OCI-LY3 (cell line): ENCODE results near the gene MRRF.

Experiments
- H2AFZ ChIP-seq: fragments of 200-600, 300-600 bp; shearing (Covaris generic); 2 replicates; pipeline ENCODE4 v1.6.0; 2014; ENCODE audit warnings: antibody characterized with exemption, low read depth, low read length
- H3K27ac ChIP-seq: fragments of 200-600, 300-600 bp; sonication (generic); 2 replicates; pipeline ENCODE4 v1.5.1; 2014; ENCODE audit warnings: mild to moderate bottlenecking, low read length, moderate library complexity, mixed read lengths
- H3K27me3 ChIP-seq: fragments of 200-600, 300-600 bp; sonication (generic); 2 replicates; pipeline ENCODE4 v1.6.1; 2014; ENCODE audit warnings: low read depth, low read length, mixed read lengths
- H3K36me3 ChIP-seq: fragments of 200-600, 300-600 bp; sonication (generic); replicated peaks from 2 replicates; pipeline ENCODE3; 2014; ENCODE audit warnings: low read depth, low read length, mixed read lengths
- H3K4me1 ChIP-seq: fragments of 300-600, 200-600 bp; sonication (generic); 2 replicates; pipeline ENCODE4 v1.6.1; 2014; ENCODE audit warnings: low read length, mixed read lengths
- H3K4me2 ChIP-seq: fragments of 200-600, 300-600 bp; sonication (generic); 2 replicates; pipeline ENCODE4 v1.6.1; 2014; ENCODE audit warnings: low read length, mixed read lengths
- H3K4me3 ChIP-seq: fragments of 300-600, 200-600 bp; sonication (generic); 2 replicates; pipeline ENCODE4 v1.5.1; 2014; ENCODE audit warnings: antibody characterized with exemption, mild to moderate bottlenecking, low read length, moderate library complexity
- H3K79me2 ChIP-seq: fragments of 300-600, 200-600 bp; shearing (Covaris generic); 2 replicates; pipeline ENCODE4 v1.6.1; 2014; ENCODE audit warnings: mild to moderate bottlenecking, low read length, mixed read lengths
- H3K9ac ChIP-seq: fragments of 300-600, 200-600 bp; shearing (Covaris generic); 2 replicates; pipeline ENCODE4 v1.6.0; 2014; ENCODE audit warnings: mild to moderate bottlenecking, low read length, moderate library complexity
- H3K9me3 ChIP-seq: fragments of 200-600, 300-600 bp; shearing (Covaris generic); 2 replicates; pipeline ENCODE4 v1.6.1; 2014; ENCODE audit warnings: low read length, mixed read lengths; ENCODE audit not compliant: insufficient read depth
- H4K20me1 ChIP-seq: fragments of 200-600, 300-600 bp; sonication (generic); 2 replicates; pipeline ENCODE4 v1.6.1; 2016; ENCODE audit warnings: low read length, mixed read lengths; ENCODE audit not compliant: insufficient read depth
- EZH2phosphoT487 ChIP-seq: fragments of 200-600 bp; shearing (Covaris generic); IDR thresholded peaks from 2 replicates; pipeline ENCODE4 v1.6.1; 2018; ENCODE audit warnings: antibody characterized with exemption, mixed run types, low read depth
- TF ChIP-seq, protein P1 (sequence below): fragments of 200-600, 300-600 bp; sonication (generic); IDR thresholded peaks from 2 replicates; pipeline ENCODE4 v1.5.1; 2014; ENCODE audit warnings: antibody characterized with exemption, low read length, low read depth

Gene MRRF

GRCh38 chr9:122372856-122373845, 108.5 kb downstream of the MRRF start:
- H3K9me3 ChIP-seq: no peaks in the 10 kb centered on the region
- peaks cover 59% of the 10 kb centered on the region for H3K79me2 ChIP-seq
- TF ChIP-seq, protein P1, sequence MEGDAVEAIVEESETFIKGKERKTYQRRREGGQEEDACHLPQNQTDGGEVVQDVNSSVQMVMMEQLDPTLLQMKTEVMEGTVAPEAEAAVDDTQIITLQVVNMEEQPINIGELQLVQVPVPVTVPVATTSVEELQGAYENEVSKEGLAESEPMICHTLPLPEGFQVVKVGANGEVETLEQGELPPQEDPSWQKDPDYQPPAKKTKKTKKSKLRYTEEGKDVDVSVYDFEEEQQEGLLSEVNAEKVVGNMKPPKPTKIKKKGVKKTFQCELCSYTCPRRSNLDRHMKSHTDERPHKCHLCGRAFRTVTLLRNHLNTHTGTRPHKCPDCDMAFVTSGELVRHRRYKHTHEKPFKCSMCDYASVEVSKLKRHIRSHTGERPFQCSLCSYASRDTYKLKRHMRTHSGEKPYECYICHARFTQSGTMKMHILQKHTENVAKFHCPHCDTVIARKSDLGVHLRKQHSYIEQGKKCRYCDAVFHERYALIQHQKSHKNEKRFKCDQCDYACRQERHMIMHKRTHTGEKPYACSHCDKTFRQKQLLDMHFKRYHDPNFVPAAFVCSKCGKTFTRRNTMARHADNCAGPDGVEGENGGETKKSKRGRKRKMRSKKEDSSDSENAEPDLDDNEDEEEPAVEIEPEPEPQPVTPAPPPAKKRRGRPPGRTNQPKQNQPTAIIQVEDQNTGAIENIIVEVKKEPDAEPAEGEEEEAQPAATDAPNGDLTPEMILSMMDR: no peak
- TF ChIP-seq EZH2phosphoT487: no peak
- H2AFZ ChIP-seq: no peak overlapping the region
- peaks cover 12% of the 10 kb centered on the region; the same call in 1 of the 2 replicates for H4K20me1 ChIP-seq
- H3K4me2 ChIP-seq: peak overlapping the region; percentile 99
- H3K27me3 ChIP-seq: no peaks in the 10 kb centered on the region
- peaks cover 57% of the 10 kb centered on the region for H3K36me3 ChIP-seq
- H3K9ac ChIP-seq: peak overlapping the region; percentile 99; the same call in 1 of the 2 replicates
- peaks cover 72% of the 10 kb centered on the region for H3K4me1 ChIP-seq
- peak overlapping the region; percentile 96 for H3K4me3 ChIP-seq
- peak overlapping the region; percentile 94 for H3K27ac ChIP-seq

- H3K27ac ChIP-seq: no peak overlapping the region
- no peak overlapping the region for H2AFZ ChIP-seq
- peaks cover 75% of the 10 kb centered on the region for H3K36me3 ChIP-seq
- TF ChIP-seq, protein P1: no peak
- TF ChIP-seq EZH2phosphoT487: no peak
- H3K4me2 ChIP-seq: no peak overlapping the region
- H3K27me3 ChIP-seq: no peaks in the 10 kb centered on the region
- peaks cover 59% of the 10 kb centered on the region for H3K79me2 ChIP-seq
- no peak overlapping the region for H3K4me3 ChIP-seq
- H3K4me1 ChIP-seq: peaks cover 61% of the 10 kb centered on the region
- no peak overlapping the region for H3K9ac ChIP-seq
- no peaks in the 10 kb centered on the region for H3K9me3 ChIP-seq
- H4K20me1 ChIP-seq: peaks cover 12% of the 10 kb centered on the region; the same call in 1 of the 2 replicates
These were observed 110.3 kb downstream of the MRRF start for GRCh38 chr9:122374885-122375420.

GRCh38 chr9:122376796-122377195, 112.1 kb downstream of the MRRF start:
- no peak overlapping the region for H3K27ac ChIP-seq
- TF ChIP-seq EZH2phosphoT487: no peak
- TF ChIP-seq, protein P1: no peak

More at GRCh38 chr9:122376796-122377195, 112.1 kb downstream of the MRRF start:
- no peak overlapping the region for H3K4me2 ChIP-seq
- H2AFZ ChIP-seq: no peak overlapping the region
- H3K9me3 ChIP-seq: no peaks in the 10 kb centered on the region
- peaks cover 87% of the 10 kb centered on the region for H3K36me3 ChIP-seq
- H3K4me3 ChIP-seq: no peak overlapping the region
- peaks cover 51% of the 10 kb centered on the region for H3K79me2 ChIP-seq
- no peaks in the 10 kb centered on the region for H3K27me3 ChIP-seq
- H3K9ac ChIP-seq: no peak overlapping the region
- H4K20me1 ChIP-seq: peaks cover 12% of the 10 kb centered on the region; the same call in 1 of the 2 replicates
- peaks cover 54% of the 10 kb centered on the region for H3K4me1 ChIP-seq
